NAMALWA (cell line): ENCODE measurements around the gene ABCC10.
"Not testable (repeated sequence)": the region's sequence is repeated elsewhere in the genome, so short reads cannot be mapped to it uniquely, and the experiment has no call there.

Experiments
- DNase-seq: peaks from one replicate; pipeline ENCODE4 v3.0.0-alpha.2; 2015; ENCODE audit warnings: low spot score

Gene ABCC10, protein sequence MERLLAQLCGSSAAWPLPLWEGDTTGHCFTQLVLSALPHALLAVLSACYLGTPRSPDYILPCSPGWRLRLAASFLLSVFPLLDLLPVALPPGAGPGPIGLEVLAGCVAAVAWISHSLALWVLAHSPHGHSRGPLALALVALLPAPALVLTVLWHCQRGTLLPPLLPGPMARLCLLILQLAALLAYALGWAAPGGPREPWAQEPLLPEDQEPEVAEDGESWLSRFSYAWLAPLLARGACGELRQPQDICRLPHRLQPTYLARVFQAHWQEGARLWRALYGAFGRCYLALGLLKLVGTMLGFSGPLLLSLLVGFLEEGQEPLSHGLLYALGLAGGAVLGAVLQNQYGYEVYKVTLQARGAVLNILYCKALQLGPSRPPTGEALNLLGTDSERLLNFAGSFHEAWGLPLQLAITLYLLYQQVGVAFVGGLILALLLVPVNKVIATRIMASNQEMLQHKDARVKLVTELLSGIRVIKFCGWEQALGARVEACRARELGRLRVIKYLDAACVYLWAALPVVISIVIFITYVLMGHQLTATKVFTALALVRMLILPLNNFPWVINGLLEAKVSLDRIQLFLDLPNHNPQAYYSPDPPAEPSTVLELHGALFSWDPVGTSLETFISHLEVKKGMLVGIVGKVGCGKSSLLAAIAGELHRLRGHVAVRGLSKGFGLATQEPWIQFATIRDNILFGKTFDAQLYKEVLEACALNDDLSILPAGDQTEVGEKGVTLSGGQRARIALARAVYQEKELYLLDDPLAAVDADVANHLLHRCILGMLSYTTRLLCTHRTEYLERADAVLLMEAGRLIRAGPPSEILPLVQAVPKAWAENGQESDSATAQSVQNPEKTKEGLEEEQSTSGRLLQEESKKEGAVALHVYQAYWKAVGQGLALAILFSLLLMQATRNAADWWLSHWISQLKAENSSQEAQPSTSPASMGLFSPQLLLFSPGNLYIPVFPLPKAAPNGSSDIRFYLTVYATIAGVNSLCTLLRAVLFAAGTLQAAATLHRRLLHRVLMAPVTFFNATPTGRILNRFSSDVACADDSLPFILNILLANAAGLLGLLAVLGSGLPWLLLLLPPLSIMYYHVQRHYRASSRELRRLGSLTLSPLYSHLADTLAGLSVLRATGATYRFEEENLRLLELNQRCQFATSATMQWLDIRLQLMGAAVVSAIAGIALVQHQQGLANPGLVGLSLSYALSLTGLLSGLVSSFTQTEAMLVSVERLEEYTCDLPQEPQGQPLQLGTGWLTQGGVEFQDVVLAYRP (N-terminal part only)

DNA sequence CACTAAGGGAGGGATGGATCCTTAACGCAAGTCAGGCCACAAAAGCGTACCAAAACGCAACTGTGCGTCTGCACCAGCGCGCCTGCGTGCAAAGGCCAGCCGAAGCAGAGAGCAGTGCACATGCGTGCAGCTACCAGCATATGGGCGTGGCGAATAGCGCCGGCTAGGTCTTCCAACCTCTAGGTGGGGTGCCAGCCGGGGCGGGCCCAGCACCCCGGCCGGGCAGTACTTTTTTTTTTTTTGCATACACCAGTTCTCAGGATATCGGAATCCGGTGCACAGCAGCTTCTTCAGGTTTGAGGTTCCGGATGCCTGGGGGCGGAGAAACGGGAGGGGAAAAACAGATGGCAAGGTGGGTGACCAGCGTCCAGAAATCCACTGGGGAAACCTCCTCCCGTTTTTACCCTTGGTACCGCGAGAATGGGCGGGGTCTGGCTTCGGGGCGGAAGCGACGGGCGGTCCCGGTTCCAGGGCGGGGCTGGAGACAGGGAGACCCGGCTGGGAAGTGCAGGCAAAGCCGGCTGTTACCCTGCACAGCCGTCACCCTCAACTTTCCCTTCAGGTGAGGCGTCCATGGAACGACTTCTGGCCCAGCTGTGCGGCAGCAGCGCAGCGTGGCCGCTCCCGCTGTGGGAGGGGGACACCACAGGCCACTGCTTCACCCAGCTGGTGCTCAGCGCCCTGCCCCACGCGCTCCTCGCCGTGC lies at the start of gene ABCC10:
ABCC10 (plus strand) TSS at position 136 of the 706 bp plus-strand sequence; CDS start at position 574, 438 bp downstream.
- peak; percentile 97 for DNase-seq

DNA sequence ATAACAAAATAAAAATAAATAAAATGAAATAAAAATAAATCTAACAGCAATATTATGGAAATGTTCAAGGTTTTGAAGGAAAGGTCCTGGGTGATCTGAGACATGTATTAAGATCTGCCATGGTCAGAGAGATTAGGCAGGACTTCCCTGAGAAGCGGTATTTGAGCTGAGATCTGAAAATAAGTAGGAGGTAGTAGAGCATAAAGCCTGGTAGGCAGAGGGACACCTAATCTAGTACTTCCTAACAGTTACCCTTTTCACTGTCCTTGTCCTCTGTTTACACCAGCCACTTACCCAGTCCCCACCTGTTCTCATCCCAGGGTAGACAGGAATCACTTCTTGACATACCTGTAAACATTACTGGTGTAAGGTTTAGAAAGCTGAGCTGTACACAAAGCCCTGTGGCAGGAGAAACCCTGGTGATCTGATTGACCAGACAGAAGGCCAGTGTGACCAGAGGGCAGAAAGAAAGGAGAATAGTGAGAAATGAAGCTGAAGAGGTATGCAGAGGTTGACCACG lies 49.6 kb upstream of the ABCC10 start:
- no peak for DNase-seq

DNA sequence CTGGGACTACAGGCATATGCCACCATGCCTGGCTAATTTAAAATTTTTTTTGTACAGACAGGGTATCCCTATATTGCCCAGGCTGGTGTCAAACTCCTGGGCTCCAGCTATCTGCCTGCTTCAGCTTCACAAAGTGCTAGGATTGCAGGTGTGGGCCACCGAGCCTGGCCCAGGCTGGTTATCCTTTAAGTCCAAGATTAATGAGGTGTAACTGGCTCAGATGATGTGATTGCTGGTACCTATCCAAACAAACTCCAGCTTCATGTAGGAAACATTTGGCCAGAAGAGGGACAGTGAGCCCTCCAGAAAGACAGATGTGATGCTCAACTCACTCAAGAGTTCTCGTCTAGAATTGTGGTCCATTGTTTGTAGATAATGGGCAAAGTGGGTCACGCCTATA lies 48.7 kb upstream of the ABCC10 start:
- no peak for DNase-seq

DNA sequence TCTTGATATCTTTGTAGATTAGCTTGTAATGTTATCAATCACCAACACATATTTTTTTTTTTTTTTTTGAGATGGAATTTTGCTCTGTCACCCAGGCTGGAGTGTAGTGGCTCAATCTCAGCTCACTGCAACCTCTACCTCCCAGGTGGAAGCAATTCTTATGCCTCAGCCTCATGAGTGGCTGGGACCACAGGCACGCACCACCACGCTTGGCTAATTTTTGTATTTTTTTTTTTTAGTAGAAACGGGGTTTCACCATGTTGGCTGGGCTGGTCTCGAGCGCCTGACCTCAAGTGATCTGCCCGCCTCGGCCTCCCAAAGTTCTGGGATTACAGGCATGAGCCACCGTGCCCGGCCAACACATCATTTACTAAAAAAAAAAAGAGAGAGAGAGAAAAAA lies 46.5 kb upstream of the ABCC10 start:
- not testable (repeated sequence) for DNase-seq

DNA sequence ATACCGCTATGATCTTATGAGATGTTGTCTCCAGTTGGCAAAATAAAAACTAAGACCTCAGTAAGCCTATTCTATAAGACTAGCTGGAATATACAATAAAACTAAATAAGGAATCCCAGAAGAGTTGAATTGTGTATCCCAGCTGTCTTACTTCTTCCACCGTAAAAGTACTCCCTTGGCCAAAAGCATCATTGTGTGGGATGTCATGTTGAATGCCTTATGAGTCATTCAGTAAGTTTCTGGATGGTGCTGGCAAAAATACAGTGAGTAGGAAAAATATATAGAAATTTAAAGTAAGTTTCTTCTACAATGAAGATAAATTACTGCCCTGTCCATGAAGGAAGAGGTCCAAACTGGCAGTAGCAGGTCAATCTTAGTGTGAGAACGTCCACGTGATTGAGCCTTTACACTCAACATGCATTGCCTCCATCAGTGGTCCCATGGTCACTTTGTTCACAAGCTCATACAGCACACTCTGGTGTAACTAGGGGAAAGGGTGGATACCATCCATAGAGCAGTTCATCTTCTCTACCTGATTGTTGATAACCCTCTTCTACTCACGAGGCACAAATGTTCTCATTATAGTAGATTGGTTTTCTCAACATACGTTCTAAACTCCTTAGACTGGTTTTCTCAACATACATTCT lies 44.2 kb upstream of the ABCC10 start:
- DNase-seq: no peak

DNA sequence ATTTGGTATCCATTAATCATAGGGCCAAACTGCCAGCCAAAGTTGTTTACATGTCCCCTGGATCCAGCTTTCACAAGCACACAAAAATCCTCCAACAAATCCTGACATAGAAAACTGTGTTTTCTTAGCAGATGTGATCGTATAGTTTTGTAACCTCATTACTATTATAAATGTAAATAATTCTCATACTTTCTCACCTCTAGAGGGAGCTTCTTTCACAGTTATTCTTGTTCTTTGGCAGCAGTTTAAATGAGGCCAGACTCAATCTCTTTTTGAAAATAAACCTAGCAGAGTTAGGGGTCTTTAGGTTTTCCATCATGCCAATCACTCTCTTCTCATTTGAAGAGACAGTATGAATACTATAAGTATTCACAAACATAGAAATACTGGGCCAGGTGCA lies 40.8 kb upstream of the ABCC10 start:
- peak; percentile 57 for DNase-seq

DNA sequence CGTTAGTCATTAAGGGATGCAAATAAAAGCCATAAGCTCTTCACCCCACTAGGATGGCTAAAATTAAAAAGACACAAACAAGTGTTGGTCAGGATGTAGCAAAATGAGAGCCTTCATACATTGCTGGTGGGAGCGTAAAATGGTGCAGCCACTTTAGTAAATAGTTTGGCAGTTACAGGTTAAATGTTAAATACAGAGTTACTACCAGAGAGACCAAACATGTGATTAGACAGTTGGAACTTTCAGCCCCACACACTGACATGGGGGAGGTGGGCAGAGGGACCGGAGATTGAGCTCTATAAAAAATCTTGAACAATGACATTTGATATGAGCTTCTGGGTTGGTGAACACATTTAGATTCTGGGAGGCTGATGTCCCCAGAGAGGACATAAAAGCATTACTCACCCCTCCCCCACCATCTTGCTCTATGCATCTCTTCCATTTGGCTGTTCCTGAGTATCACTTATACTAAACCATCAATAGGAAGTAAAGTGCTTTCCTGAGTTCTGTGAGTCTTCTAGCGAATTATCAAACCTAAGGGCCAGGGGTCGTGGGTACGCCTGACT lies 37.5 kb upstream of the ABCC10 start:
- DNase-seq: no peak

DNA sequence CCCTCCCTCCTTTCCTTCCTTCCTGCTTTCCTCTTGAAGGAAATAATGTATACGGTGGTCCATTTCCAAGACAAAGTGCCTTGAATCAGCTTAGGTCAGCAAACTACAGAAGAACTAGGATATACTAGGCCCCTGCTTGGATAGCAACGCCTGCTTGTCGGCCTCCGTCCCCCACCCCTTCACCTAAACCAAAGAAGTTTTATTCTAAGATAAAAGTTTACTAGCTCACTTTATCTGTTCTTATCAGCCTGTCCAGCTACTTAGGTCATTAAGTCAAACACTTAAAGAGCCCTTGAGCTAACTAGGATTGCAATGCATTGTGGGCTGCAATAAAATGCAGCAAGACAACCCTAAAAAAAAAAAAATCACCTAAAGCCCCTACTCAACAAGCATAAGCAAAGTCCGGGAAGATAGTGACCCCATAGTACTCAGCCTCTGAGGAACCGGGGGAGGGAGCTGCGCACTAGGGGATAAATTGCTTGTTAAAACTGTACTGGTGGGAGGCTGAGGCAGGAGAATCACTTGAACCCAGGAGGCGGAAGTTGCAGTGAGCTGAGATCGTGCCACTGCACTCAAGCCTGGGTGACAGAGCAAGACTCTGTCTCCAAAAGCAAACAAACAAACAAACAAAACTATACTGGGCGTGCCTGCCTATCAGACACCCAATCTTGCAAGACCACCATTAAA lies 36.4 kb upstream of the ABCC10 start:
- DNase-seq: not testable (repeated sequence)

DNA sequence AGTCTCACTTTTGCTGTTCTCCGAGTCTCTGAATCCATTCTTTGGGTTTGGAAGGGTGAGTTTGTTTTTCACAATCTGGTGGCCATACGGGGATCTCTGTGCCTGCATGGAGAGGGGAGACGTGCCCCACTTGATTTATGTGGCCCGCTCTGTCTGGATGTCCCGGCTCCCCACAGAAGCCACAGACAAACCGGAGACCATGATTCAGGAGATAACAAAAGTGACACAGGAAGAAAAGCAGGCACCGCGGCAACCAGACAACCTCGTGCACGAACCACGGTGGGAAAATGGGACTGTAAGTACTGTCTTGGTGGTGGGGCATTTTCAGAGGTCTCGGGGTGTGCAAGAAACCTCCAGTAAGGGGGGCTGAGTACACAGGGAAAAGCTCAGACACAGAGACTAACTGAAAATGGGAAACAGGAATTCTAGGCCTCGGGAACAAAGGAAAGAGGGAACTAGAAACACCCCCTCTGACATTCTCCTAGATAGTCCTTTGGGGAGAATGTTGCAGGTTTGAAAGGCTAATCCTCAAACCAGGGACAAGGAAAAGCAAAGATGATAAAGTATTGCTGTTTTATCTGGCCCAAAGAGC lies 35.8 kb upstream of the ABCC10 start:
- no peak for DNase-seq

DNA sequence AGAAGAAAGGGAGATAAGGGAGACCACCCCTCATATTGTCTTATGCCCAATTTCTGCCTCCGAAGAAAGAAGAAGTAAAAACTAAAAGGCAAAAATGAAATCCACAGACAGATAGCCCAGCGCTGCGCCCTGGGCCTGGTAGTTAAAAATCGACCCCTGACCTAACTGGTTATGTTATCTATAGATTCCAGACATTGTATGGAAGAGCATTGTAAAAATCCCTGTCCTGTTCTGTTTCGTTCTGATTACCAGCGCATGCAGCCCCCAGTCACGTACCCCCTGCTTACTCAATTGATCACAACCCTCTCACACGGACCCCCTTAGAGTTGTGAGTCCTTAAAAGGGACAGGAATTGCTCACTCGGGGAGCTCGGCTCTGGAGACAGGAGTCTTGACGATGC lies 34.2 kb upstream of the ABCC10 start:
- DNase-seq: not testable (repeated sequence)

DNA sequence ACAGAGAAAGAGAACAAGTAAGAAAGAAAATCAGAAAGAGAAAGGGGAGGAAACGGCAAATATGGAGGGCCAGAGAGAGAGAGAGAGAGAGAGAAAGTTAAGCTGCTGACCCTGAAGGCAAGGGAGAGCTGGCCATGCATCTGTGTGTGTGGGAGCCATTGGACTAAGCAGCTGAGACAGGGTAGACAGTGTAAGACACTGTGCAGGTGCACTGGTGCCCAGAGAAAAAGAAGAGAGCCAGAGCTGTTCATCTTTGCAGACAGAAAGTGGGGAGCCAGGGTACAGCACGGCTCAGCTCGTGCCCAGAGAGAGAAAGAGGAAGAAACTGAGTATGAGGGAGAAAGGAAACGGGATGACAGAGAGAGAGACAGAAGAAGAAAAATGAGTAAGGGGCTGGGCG lies 33.7 kb upstream of the ABCC10 start:
- DNase-seq: no peak

DNA sequence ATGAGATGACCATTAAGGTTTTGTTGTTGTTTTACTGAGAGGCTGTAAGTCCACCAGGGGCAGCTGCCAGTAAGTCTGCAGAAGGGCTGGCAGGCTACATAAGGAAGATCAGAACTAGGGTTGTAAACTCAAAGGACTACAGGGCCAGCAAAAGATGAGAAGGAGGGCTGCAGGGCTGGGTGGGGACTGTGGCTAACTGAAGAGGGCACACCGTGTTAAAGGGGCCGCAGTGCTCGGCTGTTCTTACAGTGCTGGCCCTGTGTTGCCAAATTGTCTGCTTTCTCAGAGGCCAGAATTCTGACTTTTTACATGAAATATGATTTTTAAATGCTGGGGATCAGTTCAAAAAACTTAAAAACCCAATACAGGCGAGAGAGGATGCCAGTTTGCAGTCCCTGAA lies 32.4 kb upstream of the ABCC10 start:
- DNase-seq: no peak

DNA sequence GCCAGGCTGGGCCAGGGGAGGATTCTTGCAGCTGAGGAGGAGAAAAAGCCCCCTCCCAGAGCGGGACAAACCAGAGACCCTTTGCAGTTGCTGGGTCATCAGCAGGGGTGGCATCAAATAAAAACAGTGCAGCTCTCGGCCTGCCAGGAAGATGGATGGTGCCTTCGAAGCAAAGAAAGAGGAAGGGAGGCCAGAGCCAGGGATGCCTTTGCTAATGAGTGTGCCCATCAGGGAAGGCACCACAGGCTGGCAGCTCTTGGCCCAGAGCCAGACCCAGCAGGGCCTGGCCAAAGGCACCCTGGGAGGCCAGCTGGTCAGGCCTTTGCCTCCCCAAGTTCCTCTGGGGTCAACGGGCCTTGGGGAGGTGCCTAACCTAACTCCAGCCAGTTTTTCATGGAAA lies 31.6 kb upstream of the ABCC10 start:
- DNase-seq: no peak

DNA sequence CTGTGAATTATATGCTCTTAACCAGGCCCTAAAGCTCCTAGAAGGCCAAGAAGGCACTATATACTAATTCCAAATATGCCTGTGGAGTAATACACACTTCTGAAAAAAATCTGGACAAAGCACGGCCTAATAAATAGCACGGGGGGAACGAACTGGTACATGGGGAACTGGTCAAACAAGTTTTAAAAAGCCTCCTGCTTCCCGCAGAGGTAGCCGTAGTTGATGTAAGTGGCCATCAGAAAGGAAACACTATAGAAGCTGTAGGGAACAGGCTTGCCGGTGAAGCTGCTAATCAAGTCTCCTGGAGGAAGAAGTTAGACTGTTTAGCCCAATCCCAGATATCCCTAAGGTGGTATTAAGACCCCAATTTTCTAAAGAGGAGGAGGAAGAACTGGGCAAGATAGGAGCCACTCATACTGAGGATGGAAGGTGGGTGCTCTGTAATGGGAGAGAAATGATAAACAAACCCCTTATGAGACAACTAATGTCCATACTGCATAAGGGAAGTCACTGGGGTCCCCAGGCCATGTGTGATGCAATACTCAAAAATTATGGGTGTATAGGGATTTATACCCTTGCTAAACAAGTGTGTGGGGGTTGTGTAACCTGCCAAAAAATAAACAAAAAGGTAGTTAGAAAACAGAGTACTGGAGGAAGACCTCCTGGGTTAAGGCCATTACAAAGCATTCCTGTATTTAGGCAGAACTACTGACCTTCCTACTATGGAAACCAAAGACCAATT lies 30.8 kb upstream of the ABCC10 start:
- no peak for DNase-seq

DNA sequence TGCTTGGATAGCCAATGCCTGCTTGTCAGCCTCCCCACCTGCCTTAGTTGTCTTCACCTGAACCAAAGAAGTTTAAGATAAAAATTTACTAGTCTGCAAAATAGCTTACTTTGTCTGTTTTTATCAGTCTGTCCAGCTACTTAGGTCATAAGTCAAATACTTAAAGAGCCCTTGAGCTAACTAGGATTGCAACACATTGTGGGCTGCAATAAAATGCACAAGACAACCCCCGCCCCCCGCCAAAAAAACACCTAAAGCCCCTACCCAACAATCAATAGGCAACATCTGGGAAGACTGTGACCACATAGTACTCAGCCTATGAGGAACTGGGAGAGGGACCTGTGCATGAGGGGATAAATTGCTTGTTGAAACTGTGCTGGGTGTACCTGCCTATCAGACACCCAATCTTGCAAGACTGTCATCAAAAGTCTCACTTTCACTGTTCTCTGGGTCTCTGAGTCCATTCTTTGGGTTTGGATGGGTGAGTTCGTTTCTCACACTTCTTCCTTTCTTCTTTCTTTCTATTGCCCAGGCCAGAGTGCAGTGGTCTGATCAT lies 27.3 kb upstream of the ABCC10 start:
- no peak for DNase-seq

DNA sequence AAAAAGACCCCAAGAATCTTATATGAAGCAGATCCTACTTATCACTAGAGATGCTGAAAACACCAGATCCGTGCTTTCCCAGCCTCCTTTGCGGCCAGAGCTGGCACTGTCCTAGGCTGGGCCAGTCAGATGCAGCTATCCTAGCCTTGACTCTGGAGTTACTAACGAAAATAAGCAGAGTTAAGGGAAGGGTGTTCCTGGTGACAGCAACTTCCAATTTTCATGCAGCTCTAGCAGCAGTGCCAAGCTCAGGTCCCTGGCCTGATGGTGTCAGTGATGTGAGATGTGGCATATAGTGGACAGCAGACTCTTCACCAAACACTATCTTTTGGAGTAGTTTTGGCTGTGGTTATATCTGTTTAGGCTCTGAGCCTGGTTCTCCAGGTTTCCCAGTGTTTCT lies 25.6 kb upstream of the ABCC10 start:
- DNase-seq: no peak

DNA sequence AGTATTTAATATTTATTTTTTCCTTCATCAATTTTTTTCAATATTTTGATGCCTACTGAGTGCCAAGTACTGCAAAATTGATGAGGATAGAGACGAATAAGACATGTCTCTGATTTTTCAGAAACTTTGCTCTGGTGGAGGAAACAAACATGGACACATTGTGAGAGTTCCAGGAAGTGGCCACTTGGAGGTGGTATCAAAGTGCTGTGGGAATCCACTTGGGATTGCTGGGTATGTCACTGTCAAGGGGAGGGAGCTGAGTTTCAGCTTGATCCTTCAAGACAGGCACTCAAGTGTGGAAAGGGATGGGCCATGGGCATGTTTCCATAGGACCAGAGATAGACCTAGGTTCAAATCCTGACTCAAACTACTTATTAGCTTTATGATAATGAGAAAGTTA lies 24.5 kb upstream of the ABCC10 start:
- DNase-seq: no peak

DNA sequence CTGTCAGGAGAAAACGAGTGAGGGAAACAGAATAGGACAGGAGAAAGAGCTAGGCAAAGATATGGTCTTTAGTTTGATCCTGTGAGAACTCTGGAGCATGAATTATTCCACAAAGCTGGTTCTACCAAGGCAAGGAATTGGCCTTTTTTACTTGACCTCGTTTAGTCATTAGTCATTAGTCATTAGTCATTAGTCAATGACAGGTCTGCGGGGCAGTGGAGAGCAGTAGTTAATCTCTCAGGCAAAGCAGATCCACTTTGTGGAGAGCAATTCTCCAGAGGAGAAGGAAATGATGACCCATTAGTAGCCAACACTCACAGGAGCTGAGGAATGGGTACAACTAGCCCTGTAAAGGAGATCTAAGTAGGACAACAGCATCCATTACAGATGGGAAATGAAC lies 22.0 kb upstream of the ABCC10 start:
- no peak for DNase-seq

DNA sequence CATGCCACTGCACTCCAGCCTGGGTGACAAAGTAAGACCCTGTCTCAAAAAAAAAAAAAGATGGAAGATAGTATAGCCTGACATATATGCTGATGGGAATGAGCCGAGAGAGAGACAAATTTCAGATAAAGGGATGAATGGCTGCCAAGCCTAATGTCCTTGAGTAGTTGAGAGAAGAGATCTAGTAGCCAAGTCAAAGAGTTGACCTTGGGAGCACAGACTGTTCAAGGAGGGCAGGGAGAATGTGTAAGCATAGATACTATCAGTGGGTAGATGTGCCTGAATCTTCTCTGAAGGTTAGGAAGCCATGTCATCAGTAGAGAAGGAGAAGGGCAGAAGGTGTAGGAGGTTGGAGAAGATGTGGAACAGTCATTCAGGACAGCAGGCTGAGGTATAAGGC lies 20.0 kb upstream of the ABCC10 start:
- no peak for DNase-seq
